H9 (cell line): ENCODE data around the gene FANCG. TPM values are rescaled to one million over a fixed set of nuclear protein-coding genes. Genes with fewer than 3 reads are reported as not detected.

Experiments
- DNase-seq: peaks from one replicate; pipeline ENCODE4 v3.0.0-alpha.2; 2017
- H2AFZ ChIP-seq: one replicate; pipeline ENCODE4 v1.6.1; 2013; ENCODE audit warnings: mild to moderate bottlenecking, low read length, control low read depth, moderate library complexity
- H2AK5ac ChIP-seq: 2 replicates; pipeline ENCODE4 v1.6.1; 2013; ENCODE audit warnings: low read length, control low read depth, mixed read lengths; ENCODE audit not compliant: insufficient read length
- H2BK120ac ChIP-seq: one replicate; pipeline ENCODE4 v1.6.1; 2013; ENCODE audit warnings: low read depth, mild to moderate bottlenecking, low read length, control low read depth, inconsistent platforms; ENCODE audit not compliant: poor library complexity, severe bottlenecking
- H2BK12ac ChIP-seq: 2 replicates; pipeline ENCODE4 v1.6.1; 2013; ENCODE audit warnings: low read length, control low read depth, mixed read lengths, low read depth; ENCODE audit not compliant: insufficient read length
- H2BK15ac ChIP-seq: 2 replicates; pipeline ENCODE4 v1.6.1; 2013; ENCODE audit warnings: low read depth, low read length, control low read depth
- H2BK20ac ChIP-seq: one replicate; pipeline ENCODE4 v1.6.1; 2013; ENCODE audit warnings: low read depth, mild to moderate bottlenecking, low read length, control low read depth, inconsistent platforms; ENCODE audit not compliant: poor library complexity, severe bottlenecking
- H2BK5ac ChIP-seq: 2 replicates; pipeline ENCODE4 v1.6.1; 2013; ENCODE audit warnings: low read length, control low read depth, mixed read lengths; ENCODE audit not compliant: insufficient read length
- H3K14ac ChIP-seq: 2 replicates; pipeline ENCODE4 v1.6.1; 2013; ENCODE audit warnings: low read length, control low read depth; ENCODE audit not compliant: insufficient read depth
- H3K18ac ChIP-seq: 2 replicates; pipeline ENCODE4 v1.6.1; 2013; ENCODE audit warnings: low read depth, mild to moderate bottlenecking, mixed read lengths, low read length, control low read depth; ENCODE audit not compliant: insufficient read length
- H3K23ac ChIP-seq: 2 replicates; pipeline ENCODE4 v1.6.1; 2013; ENCODE audit warnings: low read length, control low read depth, mixed read lengths, low read depth; ENCODE audit not compliant: insufficient read length
- H3K23me2 ChIP-seq: 2 replicates; pipeline ENCODE4 v1.6.1; 2013; ENCODE audit warnings: low read depth, mild to moderate bottlenecking, mixed read lengths, low read length, control low read depth; ENCODE audit not compliant: insufficient read length, poor library complexity, severe bottlenecking
- H3K27ac ChIP-seq: 2 replicates; pipeline ENCODE4 v1.5.1; 2013; ENCODE audit warnings: low read length, control low read depth, mixed read lengths, low read depth; ENCODE audit not compliant: insufficient read length
- H3K27me3 ChIP-seq: 2 replicates; pipeline ENCODE4 v1.6.1; 2013; ENCODE audit warnings: low read length, control low read depth, inconsistent platforms; ENCODE audit not compliant: insufficient read depth
- H3K4ac ChIP-seq: 2 replicates; pipeline ENCODE4 v1.6.1; 2013; ENCODE audit warnings: low read depth, mild to moderate bottlenecking, control low read depth, inconsistent platforms, low read length, moderate library complexity
- H3K4me1 ChIP-seq: 2 replicates; pipeline ENCODE4 v1.6.1; 2013; ENCODE audit warnings: low read length, control low read depth, inconsistent platforms; ENCODE audit not compliant: insufficient read depth
- H3K4me2 ChIP-seq: 2 replicates; pipeline ENCODE4 v1.6.1; 2013; ENCODE audit warnings: low read length, control low read depth, mixed read lengths; ENCODE audit not compliant: insufficient read length, insufficient read depth
- H3K56ac ChIP-seq: 2 replicates; pipeline ENCODE4 v1.6.1; 2013; ENCODE audit warnings: low read depth, mild to moderate bottlenecking, mixed read lengths, low read length, control low read depth; ENCODE audit not compliant: insufficient read length
- H3K79me1 ChIP-seq: 2 replicates; pipeline ENCODE4 v1.6.1; 2013; ENCODE audit warnings: low read depth, mild to moderate bottlenecking, moderate library complexity, low read length, control low read depth, inconsistent platforms; ENCODE audit not compliant: insufficient read depth, poor library complexity, severe bottlenecking
- H3K79me2 ChIP-seq: 2 replicates; pipeline ENCODE4 v1.6.1; 2013; ENCODE audit warnings: low read length, control low read depth, inconsistent platforms; ENCODE audit not compliant: insufficient read depth
- H3K9ac ChIP-seq: 2 replicates; pipeline ENCODE4 v1.6.1; 2013; ENCODE audit warnings: low read length, control low read depth, mixed read lengths; ENCODE audit not compliant: insufficient read length; ENCODE audit errors: extremely low read depth
- H3K9me3 ChIP-seq: one replicate; pipeline ENCODE4 v1.6.1; 2013; ENCODE audit warnings: low read depth, low read length, inconsistent platforms; ENCODE audit not compliant: control insufficient read depth
- H3T11ph ChIP-seq: one replicate; pipeline ENCODE4 v1.6.1; 2013; ENCODE audit warnings: mild to moderate bottlenecking, low read length, control low read depth, inconsistent platforms
- H4K20me1 ChIP-seq: one replicate; pipeline ENCODE4 v1.6.1; 2013; ENCODE audit not compliant: control insufficient read depth, insufficient read length, insufficient read depth
- H4K5ac ChIP-seq: 2 replicates; pipeline ENCODE4 v1.6.1; 2013; ENCODE audit warnings: low read depth, mild to moderate bottlenecking, mixed read lengths, low read length, control low read depth; ENCODE audit not compliant: insufficient read length
- H4K8ac ChIP-seq: replicated peaks from 2 replicates; pipeline ENCODE4 v1.6.1; 2013; ENCODE audit warnings: low read length, control low read depth, mixed read lengths, low read depth; ENCODE audit not compliant: insufficient read length
- H4K91ac ChIP-seq: 2 replicates; pipeline ENCODE4 v1.6.1; 2013; ENCODE audit warnings: low read depth, mild to moderate bottlenecking, moderate library complexity, mixed read lengths, low read length, control low read depth; ENCODE audit not compliant: insufficient read length
- H3K27ac Mint-ChIP-seq, 3 experiments: 2 replicates in 2 of 3; 3 replicates in 1 of 3; pipeline ENCODE4 v1.8.0; 2020 to 2021; ENCODE audit warnings: mixed read lengths in 3 of 3, mild to moderate bottlenecking in 1 of 3, moderate library complexity in 1 of 3
- H3K27me3 Mint-ChIP-seq: 2 replicates; pipeline ENCODE4 v1.8.0; 2021; ENCODE audit warnings: low read depth, mild to moderate bottlenecking, moderate library complexity, mixed read lengths
- H3K36me3 Mint-ChIP-seq, 3 experiments: 2 replicates in 2 of 3; 3 replicates in 1 of 3; pipeline ENCODE4 v1.8.0; 2020 to 2021; ENCODE audit warnings: low read depth in 3 of 3, mixed read lengths in 3 of 3; ENCODE audit not compliant: insufficient read depth in 1 of 3
- H3K4me1 Mint-ChIP-seq, 2 experiments: 2 replicates each; pipeline ENCODE4 v1.8.0; 2020; ENCODE audit warnings: mixed read lengths in 2 of 2
- H3K4me3 Mint-ChIP-seq, 2 experiments: 2 replicates in 1 of 2; 3 replicates in 1 of 2; pipeline ENCODE4 v1.8.0; 2020 to 2021; ENCODE audit warnings: mild to moderate bottlenecking in 2 of 2, mixed read lengths in 2 of 2, moderate library complexity in 1 of 2
- H3K9me3 Mint-ChIP-seq, 2 experiments: 2 replicates in 1 of 2; 3 replicates in 1 of 2; pipeline ENCODE4 v1.8.0; 2020; ENCODE audit warnings: mild to moderate bottlenecking in 2 of 2, mixed read lengths in 2 of 2, moderate library complexity in 1 of 2
- CTCF ChIP-seq: fragments of 200-600 bp; sonication (generic); conservative IDR thresholded peaks from 3 replicates; pipeline ENCODE4 v1.8.0; 2021; ENCODE audit warnings: antibody characterized with exemption, mild to moderate bottlenecking
- WGBS: extraction: QIAGEN DNeasy Blood & Tissue Kit; methylation state at CpG from one replicate; pipeline ENCODE4 v1.1.7; 2013; ENCODE audit warnings: missing lambda C conversion rate, low lambda C conversion rate, mixed read lengths; ENCODE audit not compliant: insufficient read length; ENCODE audit errors: extremely low coverage; 5-methylcytosine and 5-hydroxymethylcytosine counted together
- total RNA-seq: library from RNA; stranded (reverse); gene quantifications from 2 replicates; pipeline ENCODE4 v1.2.1, GENCODE V29; 2021

FANCG gene
- total RNA-seq, 1 experiment from 2014 or later: 86.9 TPM

GRCh38 chr9:35097573-35097972 is 17.8 kb upstream of the FANCG start:
- H3K9me3 ChIP-seq: no peaks in the 10 kb centered on the region

More at GRCh38 chr9:35097573-35097972, 17.8 kb upstream of the FANCG start:
- no peak overlapping the region for H3K14ac ChIP-seq
- peaks cover 5% of the 10 kb centered on the region; the same call in 1 of the 2 replicates for H3K79me2 ChIP-seq
- Mint-ChIP-seq H3K9me3 (no peaks in the 10 kb centered on the region), H3K4me3 (peak overlapping the region in 1 of 2 experiments; percentile 5; a peak in 1 of 5 replicates), H3K4me1 (peaks cover 11 to 15% of the 10 kb centered on the region in 2 experiments), H3K27ac (no peak overlapping the region), H3K36me3 (peaks cover 22 to 52% (median 44%) of the 10 kb centered on the region in 3 experiments), H3K27me3 (no peaks in the 10 kb centered on the region)
- no peak overlapping the region for H2BK12ac ChIP-seq
- no peak overlapping the region for H3T11ph ChIP-seq
- H3K4me2 ChIP-seq: no peak overlapping the region
- no peak overlapping the region for H3K18ac ChIP-seq
- no peak overlapping the region for H2BK120ac ChIP-seq
- no peaks in the 10 kb centered on the region for H4K20me1 ChIP-seq
- no peak overlapping the region for H2BK15ac ChIP-seq
- no peaks in the 10 kb centered on the region for H3K27me3 ChIP-seq
- H4K8ac ChIP-seq: no peak overlapping the region
- no peak overlapping the region for H3K4ac ChIP-seq
- no peak overlapping the region for H3K9ac ChIP-seq
- H4K91ac ChIP-seq: no peak overlapping the region
- peaks cover 9% of the 10 kb centered on the region for H3K79me1 ChIP-seq
- H2BK5ac ChIP-seq: no peak overlapping the region
- H3K23ac ChIP-seq: no peak overlapping the region
- no peak for DNase-seq
- H2BK20ac ChIP-seq: no peak overlapping the region
- no peak for TF ChIP-seq CTCF
- no peaks in the 10 kb centered on the region for H3K4me1 ChIP-seq
- H2AK5ac ChIP-seq: no peak overlapping the region
- H3K27ac ChIP-seq: no peak overlapping the region
- no peak overlapping the region for H2AFZ ChIP-seq
- no CpG with 5 or more reads among the region's 3 CpGs for WGBS
- H3K23me2 ChIP-seq: peaks cover 11% of the 10 kb centered on the region
- H3K56ac ChIP-seq: no peak overlapping the region
- no peak overlapping the region for H4K5ac ChIP-seq
